ENCODE data around the gene CKAP2L. TPM values are rescaled to one million over a fixed set of nuclear protein-coding genes. Genes with fewer than 3 reads are reported as not detected.

CKAP2L gene
- total RNA-seq, 1 donor from 2014 or later: 2.0 TPM

- DNase-seq (ENCODE audit: low spot score in 2 of 2) (no peak), FAIRE-seq (no peak)
Observed at GRCh38 chr2:112792419-112792818, 28.0 kb upstream of the CKAP2L start.

DNA sequence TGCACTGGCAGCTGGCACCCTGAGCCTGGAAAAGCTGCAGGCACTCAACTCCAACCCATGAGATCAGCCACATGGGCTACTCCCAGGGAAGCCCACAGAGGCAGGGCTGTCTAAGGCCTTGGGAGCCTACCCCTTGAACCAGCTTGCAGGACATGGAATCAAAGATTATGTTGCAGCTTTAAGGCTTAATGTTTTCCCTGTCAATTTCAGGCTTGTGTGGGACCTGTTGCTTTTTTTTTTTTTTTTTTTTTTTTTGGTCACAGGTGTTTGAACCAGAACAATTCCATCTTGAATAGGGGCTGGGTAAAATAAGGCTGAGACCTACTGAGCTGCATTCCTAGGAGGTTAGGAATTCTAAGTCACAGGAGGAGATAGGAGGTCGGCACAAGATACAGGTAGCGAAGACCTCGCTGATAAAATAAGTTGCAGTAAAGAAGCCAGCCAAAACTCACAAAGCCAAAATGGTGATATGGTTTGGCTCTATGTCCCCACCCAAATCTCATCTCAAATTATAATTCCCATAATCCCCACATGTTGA, 27.4 kb upstream of the CKAP2L start:
- DNase-seq (ENCODE audit: low spot score in 2 of 2): no peak
- no peak for FAIRE-seq

- DNase-seq (ENCODE audit: low spot score in 2 of 2) (no peak), FAIRE-seq (no peak)
Observed at GRCh38 chr2:112791019-112791418, 26.6 kb upstream of the CKAP2L start.

DNA sequence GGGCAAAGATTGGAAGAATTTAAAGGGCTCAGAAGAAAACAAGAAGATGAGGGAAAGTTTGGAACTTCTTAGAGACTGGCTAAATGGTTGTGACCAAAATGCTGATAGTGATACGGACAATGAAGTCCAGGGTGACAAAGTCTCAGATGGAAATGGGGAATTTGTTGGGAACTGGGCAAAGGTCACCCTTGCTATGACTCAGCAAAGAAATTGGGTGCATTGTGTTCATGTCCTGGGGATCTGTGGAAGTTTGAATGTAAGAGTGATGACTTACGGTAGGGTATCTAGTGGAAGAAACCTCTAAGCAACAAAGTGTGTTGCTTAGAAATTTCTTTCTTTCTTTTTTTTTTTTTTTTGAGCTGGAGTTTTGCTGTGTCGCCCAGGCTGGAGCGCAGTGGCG, 25.9 kb upstream of the CKAP2L start:
- no peak for DNase-seq (ENCODE audit: low spot score in 2 of 2)
- FAIRE-seq: no peak

GRCh38 chr2:112789186-112789585, 24.8 kb upstream of the CKAP2L start:
- FAIRE-seq (no peak), DNase-seq (ENCODE audit: low spot score in 2 of 2) (no peak)

- DNase-seq (ENCODE audit: low spot score in 2 of 2) (no peak), FAIRE-seq (no peak)
Observed at GRCh38 chr2:112788653-112789052, 24.2 kb upstream of the CKAP2L start.

DNA sequence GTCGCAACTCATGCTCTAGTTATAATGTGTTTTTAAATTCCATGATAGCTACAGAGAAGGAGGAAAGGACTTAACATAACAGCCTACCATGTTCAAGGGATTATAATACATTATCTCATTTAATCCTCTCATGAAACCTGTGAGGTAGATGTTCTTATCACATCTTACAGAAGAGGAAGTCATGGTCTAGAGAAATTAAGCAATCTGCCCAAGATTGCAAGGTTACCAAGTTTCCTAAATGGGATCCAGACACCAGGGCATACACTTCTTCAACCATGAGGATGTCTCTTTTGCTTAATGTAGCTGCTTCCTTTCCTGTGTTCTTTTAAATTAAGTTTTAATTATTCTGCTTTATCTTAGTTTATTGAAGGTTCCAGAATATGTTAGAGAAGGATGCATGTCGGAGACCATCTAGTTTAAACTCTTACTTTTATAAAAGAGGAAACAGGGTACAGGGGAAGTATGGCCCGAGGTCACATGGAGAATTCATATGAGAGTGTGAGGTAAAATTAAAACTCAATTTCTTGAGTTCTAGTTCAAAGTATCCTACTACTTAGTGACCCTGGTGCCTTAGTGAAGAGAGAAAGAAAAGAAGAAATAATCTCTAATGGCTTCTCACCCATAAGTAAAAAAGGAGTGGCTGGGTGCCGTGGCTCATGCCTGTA, 23.5 kb upstream of the CKAP2L start:
- FAIRE-seq (no peak), DNase-seq (ENCODE audit: low spot score in 2 of 2) (no peak)

DNA sequence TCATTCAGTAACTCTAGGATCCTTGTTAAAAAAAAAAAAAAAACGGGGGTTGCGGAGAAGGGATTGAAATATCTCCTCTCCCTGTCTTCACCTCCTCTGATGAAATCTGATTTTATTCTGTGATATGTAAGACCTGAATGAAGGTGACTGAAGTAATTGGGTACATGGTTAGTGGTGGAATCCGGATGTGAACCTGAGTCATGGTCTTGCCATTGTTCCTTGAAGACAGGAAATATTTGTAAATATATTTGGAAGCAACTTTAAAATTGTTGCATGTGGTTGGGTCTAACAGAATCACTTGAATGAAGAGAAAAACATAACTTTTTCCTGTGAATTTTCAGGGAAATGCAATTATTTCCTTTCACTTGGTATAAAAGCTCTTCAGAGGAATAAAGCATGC, 22.9 kb upstream of the CKAP2L start:
- DNase-seq (ENCODE audit: low spot score in 2 of 2) (no peak), FAIRE-seq (no peak)

- DNase-seq (ENCODE audit: low spot score in 2 of 2) (peak in 1 of 2 donors; percentile 16), FAIRE-seq (no peak)
Observed at GRCh38 chr2:112784199-112785189, 20.1 kb upstream of the CKAP2L start, which contains the start of gene IL1A. Gene IL1A (minus strand): TSS chr2:112784493. CDS start chr2:112783770, 723 bp downstream.

DNA sequence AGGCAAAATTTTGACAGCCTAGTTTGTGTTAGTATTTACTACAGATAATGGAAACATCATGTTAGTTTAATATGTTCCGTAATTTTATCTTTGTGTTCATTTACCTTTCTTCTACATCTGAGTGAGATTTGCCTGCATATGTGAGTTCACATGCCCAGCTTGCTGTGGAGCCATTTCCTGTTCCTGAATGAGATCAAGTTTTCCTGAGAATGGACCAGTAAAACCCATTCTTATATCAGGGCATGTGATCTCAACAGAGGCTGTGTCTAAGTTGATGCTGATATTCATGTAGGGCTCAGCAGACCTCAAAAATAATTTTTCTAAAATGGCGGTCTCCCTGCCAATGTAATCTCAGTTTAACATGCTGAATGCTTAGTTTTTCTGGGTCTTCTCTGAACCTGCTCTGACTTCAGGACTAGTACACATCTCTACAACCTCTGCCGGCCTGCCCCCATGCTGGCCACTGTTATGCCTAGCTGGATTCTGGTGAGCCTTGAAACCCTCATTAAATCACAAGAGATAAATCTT, 18.8 kb upstream of the CKAP2L start:
- FAIRE-seq (no peak), DNase-seq (ENCODE audit: low spot score in 2 of 2) (no peak)

- no peak for FAIRE-seq
Observed at GRCh38 chr2:112782234-112782799, 17.9 kb upstream of the CKAP2L start.

GRCh38 chr2:112779598-112779997, 15.2 kb upstream of the CKAP2L start:
- DNase-seq (ENCODE audit: low spot score in 2 of 2): no peak
- no peak for FAIRE-seq

More at GRCh38 chr2:112782234-112782799, 17.9 kb upstream of the CKAP2L start:
- DNase-seq (ENCODE audit: low spot score in 2 of 2): no peak

- FAIRE-seq (no peak), DNase-seq (ENCODE audit: low spot score in 2 of 2) (no peak)
Observed at GRCh38 chr2:112777036-112777435, 12.6 kb upstream of the CKAP2L start.

DNA sequence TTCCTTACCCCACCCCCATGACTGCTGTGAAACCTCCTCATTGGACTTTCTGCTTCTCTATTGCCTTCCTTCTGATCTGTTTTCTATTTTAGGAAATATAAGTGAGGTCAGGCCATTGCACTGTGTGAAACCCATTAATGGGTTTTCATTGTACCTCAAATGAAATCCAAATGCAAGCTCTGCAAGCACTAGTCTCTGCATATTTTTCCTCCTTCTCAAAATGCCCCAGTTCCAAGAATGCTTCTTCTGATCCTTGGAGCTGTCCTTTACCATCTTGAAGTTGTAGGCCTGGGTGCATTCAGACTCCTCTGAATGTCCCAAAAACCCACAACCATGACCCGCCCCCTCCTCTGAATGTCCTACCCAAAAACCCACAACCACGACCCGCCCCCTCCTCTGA, 11.7 kb upstream of the CKAP2L start:
- FAIRE-seq (no peak), DNase-seq (ENCODE audit: low spot score in 2 of 2) (no peak)

GRCh38 chr2:112774536-112775285, 10.3 kb upstream of the CKAP2L start:
- no peak for DNase-seq (ENCODE audit: low spot score in 2 of 2)
- no peak for FAIRE-seq

DNA sequence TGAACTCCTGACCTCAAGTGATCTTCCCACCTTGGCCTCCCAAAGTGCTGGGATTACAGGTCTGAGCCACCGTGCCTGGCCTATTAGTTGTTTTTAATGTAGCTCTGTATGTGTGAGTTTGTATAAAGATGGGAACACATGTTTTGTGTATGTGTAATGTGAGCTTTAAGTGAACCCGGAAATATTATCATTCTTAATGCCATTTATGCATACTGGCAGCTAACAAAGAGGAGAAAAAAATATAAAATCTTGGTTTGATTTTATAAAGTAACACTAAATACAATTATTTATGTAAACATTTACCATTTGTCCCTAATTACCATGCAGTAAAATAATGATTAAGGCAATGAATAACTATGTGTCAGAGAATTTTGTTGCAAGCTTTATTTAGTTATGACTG, 9.1 kb upstream of the CKAP2L start:
- DNase-seq (ENCODE audit: low spot score in 2 of 2) (no peak), FAIRE-seq (no peak)

DNA sequence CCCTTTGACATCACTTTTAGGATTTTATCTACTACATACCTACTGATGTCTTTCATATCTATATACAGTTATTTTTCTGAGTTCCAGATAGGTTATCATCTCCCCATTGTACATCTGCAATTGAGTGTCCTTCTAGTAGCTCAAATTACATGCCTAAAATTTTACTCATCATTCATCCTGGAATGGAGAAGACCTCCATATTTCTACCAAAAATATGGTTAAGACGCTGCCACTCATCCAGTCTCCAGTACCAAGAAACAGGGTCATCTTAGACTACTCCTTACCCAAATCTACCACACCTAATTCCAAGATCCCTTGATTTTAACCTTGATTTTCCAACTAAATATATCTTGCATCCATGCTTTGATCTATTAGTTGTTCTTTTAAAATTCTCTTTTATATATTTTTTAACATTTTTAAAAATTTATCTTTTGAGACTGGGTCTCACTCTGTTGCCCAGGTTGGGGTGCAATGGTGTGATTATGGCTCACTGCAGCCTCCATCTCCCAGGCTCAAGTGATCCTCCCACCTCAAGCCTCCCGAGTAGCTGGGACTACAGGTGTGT, 8.6 kb upstream of the CKAP2L start:
- no peak for FAIRE-seq

DNA sequence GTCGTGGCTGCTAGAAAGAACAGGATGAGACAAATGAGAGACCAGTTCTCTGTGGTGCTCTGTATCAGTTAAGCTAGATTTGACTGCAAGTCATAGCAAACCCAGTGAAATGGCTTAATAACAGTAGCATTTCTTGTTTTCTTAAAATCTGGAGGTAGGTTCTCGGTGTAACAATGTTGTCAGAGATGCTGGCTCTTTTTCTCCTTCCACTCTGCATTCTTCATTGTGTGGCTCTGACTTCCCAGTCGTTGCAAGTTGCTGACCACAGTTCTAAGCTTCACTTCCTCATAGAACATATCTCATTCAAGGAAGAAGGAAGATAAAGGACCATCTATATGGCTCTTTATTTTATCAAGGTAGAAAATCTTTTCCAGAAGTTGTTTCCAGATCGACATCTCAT, 7.9 kb upstream of the CKAP2L start:
- FAIRE-seq: no peak

More for the DNA sequence above, 8.6 kb upstream of the CKAP2L start:
- no peak for DNase-seq (ENCODE audit: low spot score in 2 of 2)

GRCh38 chr2:112768432-112768831, 4.0 kb upstream of the CKAP2L start:
- FAIRE-seq (no peak), DNase-seq (ENCODE audit: low spot score in 2 of 2) (no peak)

More for the DNA sequence above, 7.9 kb upstream of the CKAP2L start:
- no peak for DNase-seq (ENCODE audit: low spot score in 2 of 2)
